SIG-M5 treated with dmso at 0.1 percent for 504 hours (cell line): ENCODE results near the gene PPM1H.
"Not testable (repeated sequence)": the region's sequence is repeated elsewhere in the genome, so short reads cannot be mapped to it uniquely, and the experiment has no call there.

Source experiments
- DNase-seq: peaks from one replicate; lab custom pipeline; 2025; ENCODE audit not compliant: unreplicated experiment; lab: John Stamatoyannopoulos, UW

PPM1H gene

GRCh38 chr12:62693376-62694050 lies 241.4 kb downstream of the PPM1H start:
- DNase-seq = no peak

DNA sequence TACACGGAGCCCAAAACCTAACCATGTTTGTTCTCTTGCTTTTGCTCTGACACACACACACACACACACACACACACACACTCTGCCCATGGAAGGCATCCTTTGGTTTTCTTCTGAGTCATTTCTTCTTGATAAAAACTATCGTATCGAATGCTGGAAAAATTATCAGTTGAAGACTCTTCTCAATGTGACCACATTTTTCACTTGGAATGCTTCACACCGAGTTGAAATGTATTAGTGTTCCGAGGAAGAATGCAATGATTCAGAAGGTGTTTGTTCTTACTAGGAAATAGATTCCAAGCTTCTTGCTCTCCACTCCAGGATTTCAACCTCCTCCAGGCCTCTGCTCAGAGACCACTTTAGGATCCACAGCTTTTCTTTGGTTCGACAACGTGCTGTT lies 242.1 kb downstream of the PPM1H start:
- DNase-seq = no peak

- no peak for DNase-seq
Observed at GRCh38 chr12:62691309-62691708, 243.6 kb downstream of the PPM1H start.

DNA sequence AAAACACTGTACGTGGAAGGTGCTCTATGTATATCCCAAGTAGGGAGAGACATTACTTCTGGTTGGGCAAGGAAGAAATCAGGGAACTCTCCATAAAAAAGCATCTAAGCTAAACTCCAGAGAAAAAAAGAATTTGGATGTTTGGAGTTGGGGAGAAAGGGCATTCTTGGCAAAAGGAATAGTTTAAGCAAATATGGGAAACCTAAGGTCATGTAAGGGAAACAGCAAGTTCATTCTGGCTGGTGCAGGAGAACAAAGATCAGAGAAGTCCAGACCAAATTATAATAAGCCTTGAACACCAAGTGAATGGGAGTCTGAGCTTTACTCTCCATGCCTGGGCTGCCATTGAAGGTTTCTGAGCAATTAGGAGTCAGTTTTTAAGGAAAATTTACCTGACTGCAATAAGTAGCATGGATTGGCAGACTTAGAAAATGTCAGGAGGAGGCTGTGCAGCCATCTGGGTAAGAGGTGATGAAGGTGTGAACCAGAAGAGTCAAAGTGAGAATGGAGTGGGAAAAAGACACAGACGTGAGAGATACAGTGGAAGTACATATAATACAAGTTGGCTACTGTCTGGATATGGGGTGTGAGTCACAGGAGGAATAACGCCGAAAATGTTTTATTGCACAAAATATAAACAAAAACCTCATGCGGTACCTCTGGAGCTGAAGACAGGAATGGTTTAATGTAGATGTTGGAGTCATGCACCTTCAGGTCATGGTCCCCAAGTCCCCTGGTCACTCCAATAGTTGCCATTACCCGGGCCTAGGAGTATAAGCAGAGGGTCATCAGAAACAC lies 245.7 kb downstream of the PPM1H start:
- no peak for DNase-seq

GRCh38 chr12:62686938-62687337 lies 248.0 kb downstream of the PPM1H start:
- no peak for DNase-seq

DNA sequence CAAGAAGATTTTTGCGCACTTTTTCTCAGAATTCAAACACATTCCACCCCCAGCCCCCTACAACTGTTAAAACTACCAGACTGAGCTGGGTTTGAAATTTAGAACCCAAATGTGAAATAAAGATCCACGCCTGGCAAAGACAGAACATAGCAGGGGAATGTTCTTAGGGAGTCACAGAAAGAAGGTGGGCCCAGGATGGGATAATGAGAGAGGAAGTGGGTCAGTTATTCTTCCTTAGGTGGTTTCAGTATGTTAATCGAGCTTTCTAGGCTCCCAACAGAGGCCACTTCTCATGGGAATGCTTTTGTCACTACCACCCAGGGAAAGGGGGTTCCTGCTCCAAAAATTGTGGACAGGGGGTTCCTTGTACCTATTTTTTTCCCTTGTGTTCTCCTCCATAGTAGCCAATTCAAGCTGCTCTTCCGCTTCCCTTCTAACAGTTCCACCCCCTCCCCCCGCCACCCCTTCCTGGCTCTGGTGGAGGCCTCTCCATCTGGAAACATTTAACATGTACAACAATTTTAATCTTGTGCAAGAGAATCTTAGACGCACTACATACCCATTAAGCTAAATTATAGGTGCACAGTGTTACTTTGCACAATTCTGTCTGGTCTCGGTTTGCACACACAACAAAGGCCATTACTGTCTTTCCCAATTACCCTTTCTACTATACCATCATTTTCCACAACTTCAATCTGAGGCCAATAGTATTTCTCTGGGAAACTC lies 250.2 kb downstream of the PPM1H start:
- DNase-seq = no peak

- DNase-seq = no peak
Observed at GRCh38 chr12:62683776-62684569, 251.0 kb downstream of the PPM1H start.

DNA sequence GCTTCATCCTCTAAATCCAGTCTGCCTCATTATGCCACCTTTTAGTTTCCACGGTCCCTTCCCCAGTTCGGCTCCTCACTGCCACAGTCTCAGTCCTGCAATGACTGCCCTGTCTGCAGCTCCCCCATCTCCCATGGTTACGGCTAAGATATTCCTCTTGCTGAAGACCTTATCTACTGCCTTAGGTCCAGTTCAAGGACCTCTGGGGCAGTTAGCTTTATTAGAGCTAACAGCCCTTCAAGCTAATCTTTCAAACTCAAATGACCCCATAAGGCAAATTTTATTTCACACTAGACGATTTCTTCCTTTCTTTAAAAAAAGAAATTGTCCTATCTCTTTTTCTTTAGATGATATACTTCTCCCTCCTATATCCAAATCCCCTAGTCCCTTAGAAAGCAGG lies 253.6 kb downstream of the PPM1H start:
- no peak for DNase-seq

DNA sequence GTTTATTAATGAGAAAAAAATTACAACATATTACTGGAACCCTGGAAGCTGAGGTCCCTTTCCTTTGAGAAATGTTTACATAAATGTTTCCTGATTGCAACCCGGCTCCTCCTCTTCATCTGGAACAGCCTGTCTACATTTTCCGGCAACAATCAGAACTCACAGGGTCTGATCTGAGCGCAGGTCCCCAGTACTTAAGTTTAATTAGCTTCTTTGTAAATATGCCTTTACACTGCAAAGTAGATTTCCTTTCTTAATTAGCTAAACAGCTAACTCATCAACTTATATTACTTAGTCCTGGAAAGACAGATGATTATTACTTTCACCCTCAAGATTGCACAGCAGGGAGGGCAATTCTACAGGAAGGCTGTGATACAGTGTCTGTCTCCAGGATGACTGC lies 255.3 kb downstream of the PPM1H start:
- DNase-seq = no peak

DNA sequence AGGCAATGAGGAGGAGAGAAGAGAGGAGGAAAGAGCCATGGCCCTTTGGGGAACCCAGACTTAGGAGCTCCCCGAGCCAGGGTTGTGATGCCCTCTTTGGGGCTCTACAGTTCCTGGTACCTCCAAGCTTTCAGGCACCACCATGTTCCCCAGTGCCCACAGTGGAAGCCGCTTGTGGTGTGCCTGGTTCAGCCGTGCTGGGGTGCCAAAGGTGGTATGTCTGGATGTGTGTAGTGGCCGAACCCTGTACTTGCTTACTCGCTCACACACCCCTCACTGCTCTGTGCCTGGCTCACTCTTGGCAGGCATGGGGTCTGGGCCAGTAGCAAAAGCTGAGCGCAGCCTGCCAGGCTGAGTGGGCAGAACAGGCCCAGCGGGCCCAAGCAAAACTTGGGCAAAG lies 257.6 kb downstream of the PPM1H start:
- DNase-seq = no peak

- no peak for DNase-seq
Observed at GRCh38 chr12:62676521-62677307, 258.2 kb downstream of the PPM1H start.

GRCh38 chr12:62673028-62673815 lies 261.7 kb downstream of the PPM1H start:
- DNase-seq = no peak

DNA sequence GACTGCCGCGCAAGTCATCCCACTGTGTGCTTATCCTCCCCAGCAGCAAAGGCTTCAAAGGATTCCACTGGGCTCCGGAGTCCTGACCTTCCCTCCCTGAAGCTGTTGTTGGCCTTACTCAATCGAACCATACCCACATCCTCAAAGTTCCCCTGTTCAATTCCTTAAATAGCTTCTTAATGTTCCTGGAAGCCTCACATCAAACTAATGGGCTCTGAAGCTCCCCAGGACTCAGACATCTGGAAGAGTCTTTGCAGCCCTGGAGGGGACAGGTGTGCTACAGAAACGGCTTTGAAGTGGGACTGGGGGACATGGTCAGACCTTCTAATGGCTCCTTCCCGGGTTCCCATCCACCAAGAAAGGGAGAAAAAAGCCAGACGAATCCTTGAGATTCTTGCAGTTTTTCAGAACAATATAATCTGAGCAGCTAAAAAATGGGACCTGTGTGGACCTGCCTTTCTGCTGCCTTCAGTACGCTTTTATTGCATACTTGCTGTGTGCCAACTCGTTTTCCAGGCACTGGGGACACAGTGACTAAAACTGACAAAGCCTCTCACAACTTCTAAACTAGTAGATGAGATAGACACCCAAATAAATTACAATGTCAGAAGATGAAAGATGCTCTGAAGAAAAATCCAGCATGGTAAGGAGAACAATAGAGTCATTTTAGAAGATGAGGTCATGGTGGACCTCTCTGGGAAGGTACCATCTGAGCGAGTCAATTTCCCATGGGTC lies 263.8 kb downstream of the PPM1H start:
- no peak for DNase-seq

GRCh38 chr12:62668782-62669181 lies 266.2 kb downstream of the PPM1H start:
- no peak for DNase-seq

GRCh38 chr12:62664951-62665350 lies 270.0 kb downstream of the PPM1H start:
- DNase-seq = not testable (repeated sequence)

- no peak for DNase-seq
Observed at GRCh38 chr12:62660756-62661155, 274.2 kb downstream of the PPM1H start.

DNA sequence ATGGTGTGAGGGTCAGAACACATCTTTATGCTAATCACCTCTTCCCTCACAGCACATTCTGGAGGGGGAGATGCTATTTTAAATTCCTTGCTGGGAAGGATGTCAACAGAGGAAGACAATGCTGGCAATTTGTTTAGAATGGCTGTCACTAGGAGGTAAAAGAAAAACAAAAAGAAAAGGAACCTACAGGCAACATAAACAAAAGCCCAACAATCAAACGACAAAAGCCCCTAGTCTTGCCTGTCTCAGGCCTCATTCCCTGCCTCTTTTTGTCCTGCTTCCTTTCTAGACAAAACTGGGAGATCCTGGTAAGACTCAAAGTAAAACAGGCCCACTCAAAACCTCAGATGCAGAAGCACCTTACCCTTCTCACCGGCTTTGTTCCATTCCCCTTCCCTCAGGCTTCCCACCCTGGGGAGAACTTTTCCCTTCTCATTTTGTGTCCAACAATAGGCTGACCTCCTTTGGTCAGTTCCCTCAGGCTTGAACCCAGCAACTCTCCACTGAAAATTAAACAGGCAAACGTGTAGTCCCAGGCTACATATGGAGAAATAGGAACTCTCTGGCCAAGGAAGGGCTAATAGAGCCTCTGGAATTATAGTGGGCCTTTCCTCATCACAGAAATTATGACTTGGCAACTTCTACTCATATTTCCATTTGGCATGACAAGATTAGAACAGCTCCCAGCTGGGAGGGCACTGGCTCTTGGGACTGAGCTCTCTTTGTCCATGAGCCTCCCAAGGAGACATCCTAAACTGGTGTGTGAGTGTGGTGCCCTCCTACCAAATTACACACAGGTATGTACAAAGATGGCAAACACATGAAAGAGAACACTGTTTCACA lies 275.3 kb downstream of the PPM1H start:
- no peak for DNase-seq

DNA sequence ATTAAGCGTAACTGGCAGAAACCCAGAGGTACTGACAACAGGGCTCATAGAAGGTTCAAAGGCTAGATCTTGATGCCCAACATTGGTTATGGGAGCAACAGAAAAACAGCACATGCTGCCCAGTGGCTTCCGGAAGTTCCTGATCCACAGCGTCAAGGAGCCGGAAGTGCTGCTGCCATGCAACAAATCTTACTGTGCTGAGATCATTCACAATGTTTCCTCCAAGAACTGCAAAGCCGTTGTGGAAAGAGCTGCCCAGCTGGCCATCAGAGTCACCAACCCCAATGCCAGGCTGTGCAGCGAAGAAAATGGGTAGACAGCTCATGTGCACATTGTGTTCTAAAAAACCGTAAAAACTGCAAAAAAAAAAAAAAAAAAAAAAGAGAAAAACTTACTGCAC lies 276.0 kb downstream of the PPM1H start:
- no peak for DNase-seq
